NCI-H2107 (cell line): Measurements from ENCODE around the gene MBP.

Experiments used
- DNase-seq: peaks from one replicate; lab custom pipeline; 2025; lab: John Stamatoyannopoulos, UW

Gene MBP

DNA sequence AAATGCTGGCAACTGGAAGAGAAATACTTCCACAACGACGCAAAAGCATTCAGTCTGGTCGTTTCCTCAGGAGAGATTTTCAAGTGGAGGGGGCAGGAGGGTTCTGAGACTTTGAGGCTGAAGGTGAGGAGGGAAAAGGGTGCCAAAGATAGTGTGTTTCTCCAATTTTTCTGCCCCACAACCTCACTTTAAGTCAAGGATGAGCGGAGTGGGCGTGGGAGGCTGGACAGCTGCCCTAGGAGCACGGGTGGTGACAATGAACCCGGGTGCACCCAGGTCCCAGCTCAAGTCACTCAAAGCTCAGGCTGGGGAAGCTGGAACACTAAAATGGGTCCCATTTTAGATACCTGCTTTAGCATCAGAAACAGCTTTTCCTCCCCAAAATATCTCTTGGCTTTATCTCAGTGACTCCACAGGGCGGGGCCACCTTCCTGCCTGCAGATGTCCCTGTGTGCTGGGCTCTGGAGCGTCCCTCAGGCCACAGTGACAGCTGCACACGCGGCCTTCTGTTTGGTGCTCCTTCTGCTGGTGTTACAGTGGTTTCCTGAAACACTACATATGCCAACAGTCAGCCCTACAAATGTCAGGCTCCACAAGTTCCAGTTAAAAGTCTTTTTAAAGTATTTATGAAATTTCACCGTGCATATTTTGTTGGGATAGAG lies 1.4 kb upstream of the MBP start:
- DNase-seq: no peak

DNA sequence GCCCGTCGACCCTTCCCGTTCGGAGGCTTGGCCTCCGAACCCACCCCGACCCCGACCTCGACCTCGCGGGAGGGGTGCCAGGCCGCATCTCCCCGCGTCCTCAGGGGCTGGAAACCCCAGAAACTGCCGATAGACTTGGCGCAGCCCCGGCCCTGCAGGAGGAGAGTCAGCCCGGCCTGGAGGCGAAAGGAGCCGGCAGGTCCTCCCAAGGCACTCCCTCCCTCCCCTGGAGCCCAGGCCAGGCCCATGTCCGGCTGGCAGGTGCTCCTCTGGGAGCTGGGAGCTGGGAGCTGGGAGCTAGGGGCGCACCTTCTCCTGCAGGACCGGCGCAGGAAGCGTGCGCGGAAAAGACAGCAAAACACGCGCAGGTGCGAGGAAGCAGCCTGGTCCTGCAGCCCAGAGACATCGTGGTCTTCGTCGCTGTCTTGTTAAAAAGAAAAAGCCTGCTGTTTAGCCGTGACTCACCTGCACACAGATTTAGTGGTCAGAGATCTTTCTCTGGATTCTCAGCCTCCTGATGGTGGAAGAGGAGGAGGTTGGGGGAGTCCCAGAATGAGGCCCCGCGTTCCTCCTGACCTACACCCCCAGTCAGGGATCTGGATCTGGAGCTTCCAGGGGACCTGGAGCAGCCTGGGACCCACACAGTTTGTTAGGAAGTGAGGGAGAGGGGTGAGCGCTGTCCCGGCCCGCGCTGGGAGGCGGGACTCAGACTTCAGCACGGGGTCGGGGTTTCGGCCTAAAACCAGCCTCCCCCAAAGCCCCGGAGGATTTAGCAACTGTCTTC lies 660 bp upstream of the MBP start:
- DNase-seq: no peak

DNA sequence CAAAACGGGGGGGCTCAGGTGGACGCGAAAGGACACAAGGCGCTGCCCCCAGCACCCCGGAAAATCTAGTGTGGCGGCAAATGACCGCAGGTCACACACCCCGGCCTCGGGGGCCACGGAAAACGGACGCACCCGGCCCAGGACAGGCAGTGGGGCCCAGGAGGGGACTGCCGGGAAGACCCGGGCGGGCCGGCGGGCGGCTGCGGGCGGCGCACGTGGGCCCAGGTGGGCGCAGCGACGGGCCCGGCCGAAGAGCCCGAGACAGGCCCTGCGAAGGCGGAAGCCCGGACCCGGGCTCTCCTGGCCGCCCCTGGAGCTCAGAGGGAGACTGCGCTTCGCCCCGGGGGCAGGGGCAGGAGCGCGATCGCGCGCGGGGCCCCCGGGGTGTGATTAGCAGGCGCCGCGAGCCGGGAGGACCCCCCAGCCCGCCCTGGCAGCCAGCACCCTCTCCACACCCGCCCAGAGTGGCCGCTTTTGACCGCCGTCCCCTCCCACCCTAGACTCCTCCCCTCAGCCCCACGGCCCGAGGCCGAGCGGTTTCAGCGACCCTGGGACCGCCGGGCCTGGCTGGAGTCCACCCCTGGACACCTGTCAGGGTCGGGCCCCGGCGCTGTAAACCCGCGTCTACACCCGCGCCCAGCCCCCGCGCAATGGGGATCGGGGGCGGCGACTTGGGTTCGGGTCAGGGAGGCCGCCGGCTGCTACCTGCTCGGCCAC lies 773 bp downstream of the MBP start:
- DNase-seq: no peak

DNA sequence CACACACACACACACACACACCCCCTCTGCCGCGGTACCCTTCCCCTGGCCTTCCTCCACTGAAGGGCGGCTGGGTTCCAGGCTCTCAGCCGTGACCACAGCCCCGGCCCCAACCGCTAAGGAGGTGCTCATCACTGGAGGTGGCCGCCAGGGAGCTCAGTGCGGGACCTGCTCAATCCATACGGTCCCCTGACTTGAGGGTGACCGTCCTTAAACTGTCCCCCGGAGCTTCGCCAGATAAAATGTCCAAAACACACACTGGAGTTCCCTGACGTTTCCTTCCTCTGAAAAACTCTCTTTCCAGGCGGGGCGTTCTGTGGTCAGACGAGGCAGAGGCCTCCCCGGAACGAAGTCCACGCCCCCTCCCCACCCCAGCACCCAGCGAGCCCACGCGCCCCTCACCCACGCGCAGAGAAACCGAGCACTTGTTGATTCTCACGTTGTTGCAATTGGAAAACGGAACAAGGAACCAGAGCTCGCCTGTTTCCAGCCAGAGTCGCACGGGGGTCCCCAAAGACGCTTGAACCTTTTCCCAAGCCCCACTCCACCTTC lies 1.4 kb downstream of the MBP start:
- DNase-seq: no peak

DNA sequence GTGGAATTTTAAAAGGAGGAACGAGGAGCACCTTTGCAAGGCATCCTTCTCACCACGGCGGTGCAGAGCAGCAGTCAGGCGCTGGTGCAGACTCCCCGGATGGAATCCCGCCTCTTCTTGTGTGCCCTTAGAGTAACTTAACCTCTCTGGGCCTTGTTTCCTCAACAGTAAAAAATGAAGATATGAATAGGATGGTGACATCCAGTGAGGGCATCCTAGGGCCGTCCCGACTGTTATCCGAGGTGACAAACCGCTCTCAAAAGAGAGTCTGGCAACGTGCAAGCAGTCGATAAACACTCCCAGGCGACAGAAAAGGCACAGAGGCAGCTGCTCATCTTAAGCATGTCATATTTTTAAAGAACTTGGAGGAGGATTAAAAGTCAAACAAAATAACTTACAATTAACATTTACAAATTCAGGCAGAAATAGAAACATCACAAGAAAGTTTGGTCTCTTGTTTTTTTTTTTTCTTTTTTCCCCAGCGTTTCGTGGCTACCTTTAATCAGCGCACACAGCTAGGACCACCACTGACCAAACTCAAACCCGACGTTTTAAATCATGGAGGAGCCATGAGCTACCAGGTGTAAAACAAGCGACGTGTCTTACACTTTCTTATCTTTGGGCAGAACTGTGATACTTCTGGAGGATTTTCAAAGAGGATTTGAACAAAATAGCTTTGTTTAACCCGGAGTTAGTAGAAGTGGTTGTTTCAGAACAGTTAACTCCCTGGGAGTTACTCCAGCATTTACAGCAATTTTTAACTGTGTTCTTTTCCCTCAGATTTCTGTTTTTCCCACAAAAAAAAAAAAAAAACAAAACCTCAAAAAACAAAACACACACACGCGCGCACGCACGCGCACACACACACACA lies 2.1 kb downstream of the MBP start:
- no peak for DNase-seq

DNA sequence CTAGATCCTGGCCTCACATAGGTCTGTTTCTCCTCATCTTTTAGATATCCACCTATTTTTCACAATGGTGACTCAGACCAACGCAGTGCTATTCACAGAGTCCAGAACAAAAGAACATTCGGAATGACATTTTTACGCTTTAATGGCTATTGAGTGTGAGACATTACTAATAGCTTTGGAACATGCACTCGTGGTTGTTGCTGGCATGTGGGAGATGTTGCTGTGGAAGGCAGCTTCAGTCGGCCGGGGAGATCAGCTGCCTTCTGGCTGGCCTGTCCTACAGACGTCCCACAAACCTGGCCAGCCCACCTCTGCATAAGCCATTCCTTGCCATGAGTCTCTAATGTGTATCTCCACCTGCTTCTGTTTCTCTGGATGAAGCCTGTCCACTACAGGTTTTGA lies 3.4 kb downstream of the MBP start:
- DNase-seq: no peak

DNA sequence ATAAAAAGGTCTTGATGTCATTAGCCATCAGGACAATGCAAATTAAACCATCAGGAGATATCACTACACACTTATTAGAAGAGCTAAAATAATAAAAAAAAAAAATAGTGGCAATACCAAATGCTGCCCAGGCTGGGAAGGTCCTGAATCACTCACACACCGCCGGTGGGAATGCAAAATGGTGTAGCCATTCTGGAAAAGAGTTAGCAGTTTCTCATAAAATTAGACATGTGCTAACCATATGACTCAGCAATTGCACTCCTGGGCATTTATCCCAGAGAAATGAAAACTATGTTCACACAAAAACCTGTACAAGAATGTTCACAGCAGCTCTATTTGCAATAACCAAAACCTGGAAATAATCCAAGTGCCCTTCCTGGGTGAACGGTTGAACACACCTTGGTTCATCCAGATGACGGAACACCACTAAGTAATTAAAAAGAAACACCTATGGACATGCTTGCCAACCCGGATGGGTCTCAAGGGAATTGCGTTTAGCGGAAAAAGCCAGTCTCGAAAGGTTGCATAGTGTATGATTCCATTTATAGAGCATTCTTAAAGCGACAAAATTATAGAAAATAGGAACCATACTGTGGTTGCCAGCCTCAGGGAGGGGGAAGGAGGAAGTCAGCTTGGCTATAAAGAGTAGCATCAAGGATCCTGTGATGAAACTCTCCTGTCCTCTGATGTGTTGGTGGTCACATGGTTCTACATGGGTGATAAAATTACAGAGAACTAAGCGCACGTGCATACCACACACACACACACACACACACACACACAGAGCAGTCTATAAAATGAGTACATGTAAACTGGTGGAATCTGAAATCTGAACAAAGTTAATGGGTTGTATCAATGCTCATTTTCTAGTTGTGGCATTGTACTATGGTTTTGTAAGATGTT lies 4.6 kb downstream of the MBP start:
- DNase-seq: peak; percentile 40

DNA sequence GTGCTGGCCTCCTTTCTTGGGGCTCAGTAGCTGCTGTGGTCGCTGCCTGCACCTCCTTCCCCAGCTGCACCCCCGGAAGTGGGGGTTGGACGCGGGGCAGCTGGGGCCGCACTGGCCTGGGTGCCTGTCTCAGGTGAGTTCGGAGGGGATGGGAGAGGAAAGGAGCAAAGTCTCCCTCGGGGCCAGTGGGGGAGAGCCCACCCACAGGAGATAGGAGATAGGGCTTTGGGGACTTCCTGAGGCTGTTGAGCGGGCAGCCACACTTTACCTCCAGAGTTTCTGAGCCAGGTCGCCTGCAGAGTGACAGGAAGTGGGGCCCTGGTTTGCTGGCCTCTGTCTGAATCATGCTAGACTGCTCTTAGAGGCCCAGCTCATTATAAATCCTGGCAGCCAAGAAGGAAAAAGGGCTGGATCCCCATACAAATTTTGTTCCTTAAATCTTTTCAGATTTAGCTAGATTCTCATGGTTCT lies 8.1 kb downstream of the MBP start:
- no peak for DNase-seq

DNA sequence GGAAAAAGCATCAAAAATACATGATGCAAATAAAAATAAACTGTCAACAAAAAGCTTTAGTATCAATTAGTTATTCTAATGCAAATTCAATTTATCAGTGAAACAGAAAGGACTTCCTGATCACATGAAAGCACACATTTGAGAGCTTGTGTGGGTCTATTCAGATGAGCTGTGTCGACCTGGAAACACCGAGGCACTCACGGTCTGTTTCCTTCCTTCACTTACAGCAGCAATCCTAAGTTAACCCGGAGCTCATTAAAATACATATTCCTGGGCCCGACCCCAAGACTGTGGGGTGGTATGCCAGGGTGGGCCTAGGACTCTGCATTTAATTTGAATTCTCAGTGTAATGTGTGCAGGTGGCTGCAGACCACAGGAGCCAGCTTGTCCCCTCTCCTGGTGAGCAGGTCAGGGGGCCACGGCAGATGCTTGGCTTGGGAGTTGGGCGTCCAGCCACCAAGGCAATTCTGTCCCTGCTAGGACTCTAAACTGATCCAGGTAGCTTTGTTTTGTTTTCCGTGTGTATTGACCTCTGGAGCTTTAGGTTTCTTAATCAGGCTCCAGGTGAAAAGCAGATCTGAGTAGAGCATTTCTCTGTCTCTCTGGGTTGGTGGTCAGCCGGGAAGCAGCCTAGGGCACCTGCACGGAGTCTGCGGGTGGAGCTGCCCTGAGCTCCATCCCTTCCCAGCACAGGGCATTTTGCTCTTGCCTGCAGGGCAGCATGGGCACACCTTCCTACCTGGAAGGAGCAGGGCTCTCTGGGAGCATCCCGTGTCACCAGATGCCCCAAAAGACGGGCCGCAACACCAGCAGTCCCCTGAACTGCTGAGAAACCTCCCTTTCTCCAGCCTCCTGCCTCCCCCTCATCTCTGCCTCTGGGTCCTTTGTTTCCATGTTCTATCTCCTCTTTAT lies 9.0 kb downstream of the MBP start:
- no peak for DNase-seq

DNA sequence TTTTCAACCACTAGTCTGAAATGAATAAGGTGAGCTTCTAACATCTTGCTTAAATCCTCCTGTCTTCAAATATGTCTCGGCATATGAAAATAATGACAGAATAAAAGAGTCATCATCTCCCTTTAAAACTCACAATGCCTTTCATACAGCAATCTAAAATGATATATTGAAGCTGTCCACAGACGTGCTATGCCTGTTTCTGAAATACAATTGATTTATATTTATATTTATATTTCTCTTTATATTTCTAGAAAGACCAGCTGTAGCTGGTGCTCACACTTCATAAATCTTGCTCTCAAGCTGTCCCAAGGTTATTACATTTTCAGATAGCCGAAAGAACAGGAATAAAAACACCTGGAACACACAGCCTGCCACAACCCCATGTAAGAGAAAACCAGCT lies 11.1 kb downstream of the MBP start:
- no peak for DNase-seq

DNA sequence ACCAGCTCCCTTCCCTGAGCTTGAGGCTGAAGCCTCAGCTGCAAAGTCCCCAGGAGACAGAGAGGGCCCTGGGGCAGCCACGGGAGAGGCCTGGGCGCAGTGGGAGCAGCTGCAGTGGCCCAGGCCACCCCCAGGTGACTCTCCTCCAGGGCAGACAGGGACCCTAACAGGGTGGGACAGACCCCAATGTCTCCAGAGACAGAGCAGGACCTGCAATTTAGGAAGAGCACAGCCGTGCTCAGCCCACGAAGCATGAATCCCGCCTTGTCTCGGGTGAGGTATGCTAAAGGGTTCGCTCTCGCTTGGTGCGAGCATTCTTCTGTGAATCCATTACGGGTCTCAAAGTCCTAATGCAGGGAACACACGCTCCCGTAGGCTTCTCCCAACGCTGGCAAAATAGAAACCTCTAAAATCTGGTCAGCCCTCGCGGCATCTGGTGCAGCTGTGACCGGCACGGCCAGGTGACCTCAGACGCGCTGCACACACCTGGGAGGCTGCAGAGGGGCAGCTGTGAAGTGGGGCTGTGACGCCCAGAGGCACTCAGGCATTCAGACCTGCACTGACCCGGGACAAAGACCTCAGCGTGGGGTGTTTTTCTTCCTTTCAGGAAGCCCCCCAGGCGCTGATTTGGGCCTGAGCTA lies 12.6 kb downstream of the MBP start:
- DNase-seq: no peak

DNA sequence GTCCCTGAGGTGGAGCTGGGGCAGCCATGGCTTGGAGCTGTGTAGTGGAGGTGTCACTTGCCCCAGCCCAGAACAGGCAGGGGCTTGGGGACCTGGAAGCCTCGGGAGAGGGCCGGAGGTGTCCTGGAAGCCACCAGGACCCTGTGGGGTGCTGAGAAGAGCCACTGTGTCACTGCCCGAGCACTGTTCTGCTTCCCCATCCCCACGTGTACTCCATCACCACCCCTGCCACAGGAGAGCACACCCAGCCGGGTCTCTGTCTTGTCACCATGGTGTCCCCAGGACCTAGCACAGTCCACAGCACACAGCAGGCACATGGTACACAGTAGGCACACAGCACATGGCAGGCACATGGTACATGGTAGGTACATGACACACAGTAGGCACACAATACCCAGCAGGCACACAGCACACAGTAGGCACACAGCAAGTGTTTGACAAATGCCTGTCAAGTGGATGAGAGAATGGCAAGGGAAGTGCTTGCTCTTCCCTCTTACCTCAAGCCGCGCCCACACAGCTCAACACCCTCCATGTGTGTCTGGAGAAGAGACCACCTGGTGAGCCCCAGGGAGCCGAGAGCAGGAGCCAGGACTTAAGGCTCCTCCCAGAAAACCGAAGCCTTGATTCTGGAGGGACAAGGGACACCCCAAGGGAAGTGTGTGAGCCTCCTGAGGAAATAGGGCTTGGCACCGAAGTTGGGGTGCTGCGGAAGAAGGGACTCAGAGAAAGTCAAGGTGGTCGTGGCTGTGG lies 13.3 kb downstream of the MBP start:
- DNase-seq: no peak

DNA sequence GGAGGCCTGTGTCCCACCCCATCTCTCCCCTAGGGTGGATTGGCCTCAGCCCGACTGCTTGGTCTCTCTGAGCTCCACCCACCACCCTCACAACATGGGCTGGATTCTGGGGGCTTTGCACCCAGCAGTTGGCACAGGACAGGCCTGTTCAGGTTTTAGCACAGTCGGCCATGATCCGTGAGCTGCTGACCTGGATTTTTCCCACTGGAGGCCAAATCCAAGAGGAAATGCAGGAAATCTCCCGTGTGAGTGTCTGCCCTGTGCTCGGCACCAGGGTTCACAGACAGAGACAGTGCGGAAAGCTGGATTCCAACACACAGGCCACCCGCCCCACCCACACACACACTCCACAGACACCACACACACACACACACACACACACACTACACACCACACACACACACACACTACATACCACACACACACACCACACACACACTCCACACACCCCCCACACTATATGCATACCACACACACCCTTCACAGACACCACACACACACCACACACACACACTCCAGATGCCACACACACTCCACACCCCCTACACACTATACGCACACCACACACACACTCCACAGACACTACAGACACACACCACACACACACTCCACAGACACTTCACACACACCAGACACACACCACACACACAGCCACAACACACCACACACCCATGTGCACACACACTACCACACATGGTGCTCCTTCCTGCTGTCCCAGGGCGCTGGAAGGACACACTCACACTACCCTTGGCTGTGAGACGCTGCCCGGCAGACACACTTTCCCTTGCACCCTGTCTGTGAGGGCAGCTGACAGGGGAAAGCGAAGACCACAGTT lies 14.1 kb downstream of the MBP start:
- DNase-seq: no peak

DNA sequence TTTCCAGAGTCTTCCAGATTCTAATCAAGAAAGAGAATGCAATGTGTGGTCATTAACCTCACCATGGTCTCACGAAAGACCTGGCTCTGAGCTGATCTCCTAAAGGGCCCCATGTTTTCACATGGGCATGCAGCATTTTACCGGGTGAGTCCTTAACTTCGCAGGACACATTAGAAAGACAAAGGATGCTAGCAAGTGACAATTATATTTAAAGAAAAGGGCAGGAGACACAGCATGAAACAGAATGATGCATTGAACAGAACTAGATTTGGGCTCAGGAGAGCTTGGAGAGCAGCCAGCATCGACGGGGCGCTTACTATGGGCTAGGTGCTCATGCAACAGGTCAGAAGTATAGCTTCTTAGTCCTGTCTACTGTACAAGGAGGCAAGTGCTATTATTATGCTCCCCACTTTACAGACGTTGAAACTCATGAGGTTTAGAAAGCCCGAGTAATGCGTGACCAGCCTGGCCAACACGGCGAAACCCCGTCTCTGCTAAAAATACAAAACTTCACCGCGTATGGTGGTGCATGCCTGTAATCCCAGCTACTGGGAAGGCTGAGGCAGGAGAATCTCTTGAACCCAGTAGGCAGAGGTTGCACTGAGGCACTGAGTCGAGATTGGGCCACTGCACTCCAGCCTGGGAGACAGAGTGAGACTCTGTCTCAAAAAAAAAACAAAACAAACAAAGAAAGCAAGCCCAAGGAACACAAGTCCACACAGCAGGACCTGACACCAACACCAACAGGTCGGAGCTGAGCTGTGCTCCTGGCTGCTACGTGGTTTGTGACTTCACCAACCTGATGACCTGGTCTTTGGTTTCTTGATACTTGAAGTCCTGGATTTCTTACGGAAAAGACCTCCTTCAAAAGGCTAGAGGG lies 16.1 kb downstream of the MBP start:
- no peak for DNase-seq

DNA sequence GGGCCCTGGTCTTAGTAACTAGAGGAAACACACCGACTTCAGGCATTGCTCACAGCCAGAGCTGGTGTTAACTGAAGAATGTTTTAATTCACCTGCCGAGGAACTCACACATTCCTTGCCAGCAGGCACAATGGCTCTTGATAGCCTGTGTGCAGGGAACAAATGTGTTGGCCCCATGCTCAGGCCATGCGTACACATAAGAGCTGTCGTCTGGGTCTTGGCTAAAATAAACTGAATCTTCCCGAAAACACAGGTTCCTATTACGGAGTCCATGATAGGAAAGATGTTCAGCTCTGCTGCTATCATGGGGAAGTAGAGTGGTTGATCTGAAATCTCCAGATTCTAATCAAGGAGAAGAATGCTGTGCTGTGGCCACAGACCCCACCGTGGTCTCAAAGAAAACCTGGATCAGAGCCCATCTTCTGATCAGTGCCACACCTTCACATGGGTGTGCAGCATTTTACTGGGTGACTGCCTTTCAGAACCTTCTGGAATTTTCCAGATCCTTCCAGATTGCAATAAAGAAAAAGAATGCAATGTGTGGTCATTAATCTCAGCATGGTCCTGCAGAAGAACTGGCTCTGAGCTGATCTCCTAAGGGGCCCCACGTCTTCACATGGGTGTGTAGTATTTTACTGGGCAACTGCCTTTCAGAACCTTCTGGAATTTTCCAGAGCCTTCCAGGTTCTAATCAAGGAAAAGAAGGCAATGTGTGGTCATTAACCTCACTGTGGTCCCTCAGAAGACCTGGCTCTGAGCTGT lies 17.2 kb downstream of the MBP start:
- no peak for DNase-seq
